GM12891 (cell line): ENCODE measurements around the gene SPOCK1.

Experiments used
- POLR2A ChIP-seq: IDR thresholded peaks from 2 replicates; pipeline ENCODE4 v1.6.1; 2011; ENCODE audit warnings: low read depth, low read length, control low read depth
- POU2F2 ChIP-seq: IDR thresholded peaks from 2 replicates; pipeline ENCODE4 v1.6.1; 2011; ENCODE audit warnings: low read depth, mild to moderate bottlenecking, control low read depth, low read length, moderate library complexity
- SPI1 ChIP-seq: IDR thresholded peaks from 2 replicates; pipeline ENCODE4 v1.6.1; 2011; ENCODE audit warnings: low read depth, low read length, control low read depth

DNA sequence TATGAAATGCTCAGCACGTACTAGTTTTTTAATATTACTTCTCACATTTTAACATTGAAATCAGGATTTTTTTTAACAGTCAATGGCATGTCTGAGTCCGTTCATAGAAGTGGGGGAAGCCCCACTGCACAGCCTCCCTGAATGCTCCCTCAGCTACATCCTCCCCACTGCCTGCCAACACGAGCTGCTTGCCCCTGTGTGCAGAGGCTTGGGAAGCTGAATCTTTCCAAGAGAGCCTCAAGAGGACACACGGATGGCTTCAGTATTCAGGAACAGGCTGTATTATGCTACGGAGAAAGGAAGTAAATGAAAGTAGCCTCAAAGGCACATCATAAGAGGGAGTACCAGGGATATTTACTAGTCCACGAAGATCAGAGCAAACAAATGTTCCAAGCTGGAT, 248.7 kb downstream of the SPOCK1 start:
- TF ChIP-seq SPI1 (no peak), POLR2A (no peak), POU2F2 (no peak)
